ENCODE results near the gene OR2T1.
A peak's percentile ranks its signal among the peaks of the same experiment; 100 is the strongest.

Gene OR2T1

DNA sequence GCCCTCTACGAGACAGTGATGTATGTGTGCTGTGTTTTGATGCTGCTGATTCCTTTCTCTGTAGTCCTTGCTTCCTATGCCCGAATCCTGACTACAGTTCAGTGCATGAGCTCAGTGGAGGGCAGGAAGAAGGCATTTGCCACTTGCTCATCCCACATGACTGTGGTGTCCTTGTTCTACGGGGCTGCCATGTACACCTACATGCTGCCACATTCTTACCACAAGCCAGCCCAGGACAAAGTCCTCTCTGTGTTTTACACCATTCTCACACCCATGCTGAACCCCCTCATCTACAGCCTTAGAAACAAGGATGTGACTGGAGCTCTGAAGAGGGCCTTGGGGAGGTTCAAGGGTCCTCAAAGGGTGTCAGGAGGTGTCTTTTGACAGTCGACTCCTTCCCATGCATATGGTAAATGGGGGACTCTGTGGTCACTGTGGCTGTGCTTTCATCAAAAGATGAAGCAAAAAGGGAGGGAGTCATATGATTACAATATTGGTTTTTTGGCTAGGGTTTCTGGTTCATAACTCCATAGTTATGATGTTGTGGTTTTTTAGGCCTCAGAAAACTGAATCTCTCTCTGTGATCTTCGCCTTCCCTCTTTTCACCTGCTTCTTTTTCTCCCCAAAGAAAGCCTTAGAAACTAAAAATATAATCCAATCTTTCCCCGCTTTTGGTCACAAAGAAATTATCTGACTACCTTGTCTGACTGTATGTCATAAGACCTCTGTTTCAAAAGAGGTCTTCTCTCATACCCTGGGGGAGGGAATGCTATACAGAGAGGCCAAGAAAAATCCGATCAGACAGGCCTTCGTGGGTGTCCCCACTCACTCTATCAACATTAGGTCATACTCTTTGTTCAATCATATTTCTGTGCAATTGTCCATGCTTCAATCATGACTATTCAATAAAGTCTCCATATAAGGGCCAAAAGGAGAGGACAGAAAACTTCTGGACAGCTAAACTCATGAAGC, 4.2 kb downstream of the OR2T1 start:
- Histone ChIP-seq H3K27ac (replicated peaks; ENCODE audit: low read length) (no peak overlapping the region), H3K23ac (ENCODE audit: low read depth, low read length, poor library complexity) (no peak overlapping the region), H3K4me3 (ENCODE audit: low read length in 2 of 2) (no peak overlapping the region), H3K18ac (ENCODE audit: low read length) (no peak overlapping the region), H4K8ac (ENCODE audit: low read depth, low read length) (no peak overlapping the region), H2BK120ac (ENCODE audit: low read depth, low read length) (no peak overlapping the region), H3K9ac (ENCODE audit: low read depth, low read length, poor library complexity) (no peak overlapping the region), H3K27me3 (ENCODE audit: control insufficient read depth in 3 of 3, insufficient read depth in 3 of 3, low read depth in 1 of 3, low read length in 3 of 3) (no peaks in the 10 kb centered on the region), H2AK5ac (ENCODE audit: low read depth, low read length) (no peak overlapping the region), H3K9me3 (replicated peaks in 1 of 2; ENCODE audit: control insufficient read depth in 2 of 2, insufficient read depth in 1 of 2, low read depth in 1 of 2, low read length in 2 of 2) (peaks cover 0 to 27% of the 10 kb centered on the region in 2 donors), H3K79me1 (ENCODE audit: low read depth, low read length) (no peaks in the 10 kb centered on the region), H3K36me3 (replicated peaks in 1 of 2; ENCODE audit: control insufficient read depth in 2 of 2, insufficient read depth in 2 of 2, low read length in 2 of 2) (no peaks in the 10 kb centered on the region), H4K91ac (ENCODE audit: low read depth, low read length, poor library complexity) (no peak overlapping the region), H3K4me1 (ENCODE audit: control insufficient read depth in 2 of 2, insufficient read depth in 1 of 2, low read depth in 1 of 2, low read length in 2 of 2) (no peaks in the 10 kb centered on the region), H2BK5ac (ENCODE audit: low read length) (no peak overlapping the region), H2BK15ac (ENCODE audit: low read length) (no peak overlapping the region), H3K4me2 (ENCODE audit: insufficient read depth, low read length, poor library complexity, severe bottlenecking) (no peak overlapping the region), H2AFZ (ENCODE audit: low read length) (no peak overlapping the region), H2BK12ac (ENCODE audit: low read length) (no peak overlapping the region), H3K4ac (ENCODE audit: low read length) (no peak overlapping the region), H3K14ac (ENCODE audit: low read length) (no peak overlapping the region)
- WGBS, 2 donors (ENCODE audit: extremely low coverage in 2 of 2, insufficient read length in 2 of 2, insufficient replicate concordance in 1 of 2) = no CpG with 5 or more reads among the region's 8 CpGs
- DNase-seq (ENCODE audit: low spot score) = no peak

DNA sequence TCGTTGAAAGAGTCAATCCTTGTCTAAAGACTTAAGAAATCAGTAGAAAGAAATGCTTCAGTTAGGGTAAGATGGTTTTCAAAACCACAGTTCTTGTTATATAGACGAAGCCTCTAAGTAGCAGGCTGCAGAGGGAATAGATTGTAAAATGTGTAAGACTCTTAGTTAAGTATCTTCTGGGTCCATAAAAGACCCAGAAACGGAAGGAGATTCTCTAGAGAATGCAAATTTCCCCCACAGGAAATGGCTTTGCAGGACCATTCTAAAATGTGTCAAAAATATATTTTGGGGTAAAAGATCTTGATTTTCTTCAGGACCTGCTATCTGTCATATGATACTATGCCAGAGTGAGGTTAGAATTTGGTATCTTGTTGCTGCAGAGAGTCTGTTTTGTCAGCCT, 13.4 kb downstream of the OR2T1 start:
- H3K4me1 ChIP-seq (ENCODE audit: control insufficient read depth in 2 of 2, insufficient read depth in 1 of 2, low read depth in 1 of 2, low read length in 2 of 2) = no peaks in the 10 kb centered on the region
- no peak overlapping the region for H3K27ac ChIP-seq (replicated peaks; ENCODE audit: low read length)
- no peaks in the 10 kb centered on the region for H3K79me1 ChIP-seq (ENCODE audit: low read depth, low read length)
- no peak overlapping the region for H4K8ac ChIP-seq (ENCODE audit: low read depth, low read length)
- H3K4me3 ChIP-seq (ENCODE audit: low read length in 2 of 2) = no peak overlapping the region
- H3K9ac ChIP-seq (ENCODE audit: low read depth, low read length, poor library complexity) = no peak overlapping the region
- H3K23ac ChIP-seq (ENCODE audit: low read depth, low read length, poor library complexity) = no peak overlapping the region
- no CpG with 5 or more reads among the region's 3 CpGs for WGBS, 2 donors (ENCODE audit: extremely low coverage in 2 of 2, insufficient read length in 2 of 2, insufficient replicate concordance in 1 of 2)
- H3K18ac ChIP-seq (ENCODE audit: low read length) = no peak overlapping the region
- H3K4ac ChIP-seq (ENCODE audit: low read length) = no peak overlapping the region
- no peaks in the 10 kb centered on the region for H3K27me3 ChIP-seq (ENCODE audit: control insufficient read depth in 3 of 3, insufficient read depth in 3 of 3, low read depth in 1 of 3, low read length in 3 of 3)
- no peak overlapping the region for H2BK120ac ChIP-seq (ENCODE audit: low read depth, low read length)
- H2AK5ac ChIP-seq (ENCODE audit: low read depth, low read length) = no peak overlapping the region
- no peak overlapping the region for H2BK12ac ChIP-seq (ENCODE audit: low read length)
- no peaks in the 10 kb centered on the region for H3K36me3 ChIP-seq (replicated peaks in 1 of 2; ENCODE audit: control insufficient read depth in 2 of 2, insufficient read depth in 2 of 2, low read length in 2 of 2)
- no peak overlapping the region for H2BK5ac ChIP-seq (ENCODE audit: low read length)
- no peak overlapping the region for H3K4me2 ChIP-seq (ENCODE audit: insufficient read depth, low read length, poor library complexity, severe bottlenecking)
- no peak overlapping the region for H2BK15ac ChIP-seq (ENCODE audit: low read length)
- H2AFZ ChIP-seq (ENCODE audit: low read length) = no peak overlapping the region
- H3K14ac ChIP-seq (ENCODE audit: low read length) = no peak overlapping the region
- no peak for DNase-seq (ENCODE audit: low spot score)
- no peak overlapping the region for H4K91ac ChIP-seq (ENCODE audit: low read depth, low read length, poor library complexity)
- peaks cover 3 to 25% of the 10 kb centered on the region in 2 donors for H3K9me3 ChIP-seq (replicated peaks in 1 of 2; ENCODE audit: control insufficient read depth in 2 of 2, insufficient read depth in 1 of 2, low read depth in 1 of 2, low read length in 2 of 2)

DNA sequence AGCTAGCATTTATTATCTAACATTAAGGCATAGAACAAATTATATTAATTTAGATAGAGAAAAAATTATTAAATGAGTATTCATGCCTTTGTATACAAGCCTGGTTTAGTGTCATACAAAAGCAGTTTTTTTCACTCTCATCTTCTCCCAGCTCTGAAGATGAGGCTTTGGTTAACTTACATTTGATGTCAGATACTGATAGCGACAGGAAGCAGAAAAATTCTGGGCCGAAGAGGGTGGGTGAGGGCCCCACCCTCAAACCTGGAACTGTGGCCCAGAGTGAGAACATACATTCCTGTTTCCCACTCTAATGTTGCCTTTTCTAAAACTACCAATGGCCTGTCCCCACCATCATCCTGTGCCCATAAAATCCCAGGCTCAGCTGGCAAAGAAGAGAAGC, 15.0 kb downstream of the OR2T1 start:
- Histone ChIP-seq H3K4ac (ENCODE audit: low read length) (no peak overlapping the region), H3K18ac (ENCODE audit: low read length) (no peak overlapping the region), H4K91ac (ENCODE audit: low read depth, low read length, poor library complexity) (no peak overlapping the region), H3K9me3 (replicated peaks in 1 of 2; ENCODE audit: control insufficient read depth in 2 of 2, insufficient read depth in 1 of 2, low read depth in 1 of 2, low read length in 2 of 2) (peaks cover 3 to 14% of the 10 kb centered on the region in 2 donors), H2AFZ (ENCODE audit: low read length) (no peak overlapping the region), H3K23ac (ENCODE audit: low read depth, low read length, poor library complexity) (no peak overlapping the region), H3K4me3 (ENCODE audit: low read length in 2 of 2) (no peak overlapping the region), H3K27me3 (ENCODE audit: control insufficient read depth in 3 of 3, insufficient read depth in 3 of 3, low read depth in 1 of 3, low read length in 3 of 3) (no peaks in the 10 kb centered on the region), H3K4me2 (ENCODE audit: insufficient read depth, low read length, poor library complexity, severe bottlenecking) (no peak overlapping the region), H4K8ac (ENCODE audit: low read depth, low read length) (no peak overlapping the region), H3K36me3 (replicated peaks in 1 of 2; ENCODE audit: control insufficient read depth in 2 of 2, insufficient read depth in 2 of 2, low read length in 2 of 2) (no peaks in the 10 kb centered on the region), H3K27ac (replicated peaks; ENCODE audit: low read length) (no peak overlapping the region), H3K79me1 (ENCODE audit: low read depth, low read length) (no peaks in the 10 kb centered on the region), H2BK120ac (ENCODE audit: low read depth, low read length) (no peak overlapping the region), H2BK5ac (ENCODE audit: low read length) (no peak overlapping the region), H3K14ac (ENCODE audit: low read length) (no peak overlapping the region), H2BK15ac (ENCODE audit: low read length) (no peak overlapping the region), H3K4me1 (ENCODE audit: control insufficient read depth in 2 of 2, insufficient read depth in 1 of 2, low read depth in 1 of 2, low read length in 2 of 2) (no peaks in the 10 kb centered on the region), H2AK5ac (ENCODE audit: low read depth, low read length) (no peak overlapping the region), H2BK12ac (ENCODE audit: low read length) (no peak overlapping the region), H3K9ac (ENCODE audit: low read depth, low read length, poor library complexity) (no peak overlapping the region)
- no CpG with 5 or more reads among the region's 2 CpGs for WGBS, 2 donors (ENCODE audit: extremely low coverage in 2 of 2, insufficient read length in 2 of 2, insufficient replicate concordance in 1 of 2)
- DNase-seq (ENCODE audit: low spot score) = no peak

DNA sequence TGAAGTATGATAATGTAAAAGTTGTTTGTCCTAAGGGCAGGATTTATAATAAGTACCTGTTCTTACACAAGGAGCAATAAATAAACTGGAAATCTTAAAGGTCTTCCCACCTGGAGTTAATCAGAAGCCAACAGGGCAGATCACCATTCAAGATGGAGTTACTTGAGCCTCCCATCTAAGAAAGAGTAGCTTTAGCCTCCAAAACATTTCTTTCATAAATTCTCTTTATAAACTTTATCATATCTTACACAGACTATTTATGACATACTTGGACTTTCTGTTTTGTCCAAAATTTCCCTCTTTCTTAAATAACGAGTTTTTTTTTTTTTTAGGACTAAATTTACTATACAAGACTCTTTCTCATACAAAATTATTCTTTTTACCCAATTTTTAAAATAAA, 18.5 kb downstream of the OR2T1 start:
- Histone ChIP-seq H2BK5ac (ENCODE audit: low read length) (no peak overlapping the region), H3K9ac (ENCODE audit: low read depth, low read length, poor library complexity) (no peak overlapping the region), H3K4me1 (ENCODE audit: control insufficient read depth in 2 of 2, insufficient read depth in 1 of 2, low read depth in 1 of 2, low read length in 2 of 2) (no peaks in the 10 kb centered on the region), H2AK5ac (ENCODE audit: low read depth, low read length) (no peak overlapping the region), H3K14ac (ENCODE audit: low read length) (no peak overlapping the region), H3K9me3 (replicated peaks in 1 of 2; ENCODE audit: control insufficient read depth in 2 of 2, insufficient read depth in 1 of 2, low read depth in 1 of 2, low read length in 2 of 2) (peaks cover 3 to 12% of the 10 kb centered on the region in 2 donors), H3K79me1 (ENCODE audit: low read depth, low read length) (no peaks in the 10 kb centered on the region), H2BK12ac (ENCODE audit: low read length) (no peak overlapping the region), H3K27me3 (ENCODE audit: control insufficient read depth in 3 of 3, insufficient read depth in 3 of 3, low read depth in 1 of 3, low read length in 3 of 3) (no peaks in the 10 kb centered on the region), H2BK120ac (ENCODE audit: low read depth, low read length) (no peak overlapping the region), H4K91ac (ENCODE audit: low read depth, low read length, poor library complexity) (no peak overlapping the region), H2BK15ac (ENCODE audit: low read length) (no peak overlapping the region), H3K27ac (replicated peaks; ENCODE audit: low read length) (no peak overlapping the region), H3K23ac (ENCODE audit: low read depth, low read length, poor library complexity) (no peak overlapping the region), H3K4ac (ENCODE audit: low read length) (no peak overlapping the region), H4K8ac (ENCODE audit: low read depth, low read length) (no peak overlapping the region), H2AFZ (ENCODE audit: low read length) (no peak overlapping the region), H3K4me2 (ENCODE audit: insufficient read depth, low read length, poor library complexity, severe bottlenecking) (no peak overlapping the region), H3K18ac (ENCODE audit: low read length) (no peak overlapping the region), H3K36me3 (replicated peaks in 1 of 2; ENCODE audit: control insufficient read depth in 2 of 2, insufficient read depth in 2 of 2, low read length in 2 of 2) (no peaks in the 10 kb centered on the region), H3K4me3 (ENCODE audit: low read length in 2 of 2) (no peak overlapping the region)
- DNase-seq (ENCODE audit: low spot score) = peak; percentile 0
- WGBS, 2 donors (ENCODE audit: extremely low coverage in 2 of 2, insufficient read length in 2 of 2, insufficient replicate concordance in 1 of 2) = no CpG with 5 or more reads among the region's 1 CpG

All from neuronal stem cell (in vitro differentiated cells).